COLO668 (cell line): ENCODE measurements around the gene NUBPL.
"Not testable (repeated sequence)": the region's sequence is repeated elsewhere in the genome, so short reads cannot be mapped to it uniquely, and the experiment has no call there.

ENCODE experiments used
- DNase-seq: peaks from one replicate; lab custom pipeline; 2025; ENCODE audit not compliant: unreplicated experiment; lab: John Stamatoyannopoulos, UW

Gene NUBPL

DNA sequence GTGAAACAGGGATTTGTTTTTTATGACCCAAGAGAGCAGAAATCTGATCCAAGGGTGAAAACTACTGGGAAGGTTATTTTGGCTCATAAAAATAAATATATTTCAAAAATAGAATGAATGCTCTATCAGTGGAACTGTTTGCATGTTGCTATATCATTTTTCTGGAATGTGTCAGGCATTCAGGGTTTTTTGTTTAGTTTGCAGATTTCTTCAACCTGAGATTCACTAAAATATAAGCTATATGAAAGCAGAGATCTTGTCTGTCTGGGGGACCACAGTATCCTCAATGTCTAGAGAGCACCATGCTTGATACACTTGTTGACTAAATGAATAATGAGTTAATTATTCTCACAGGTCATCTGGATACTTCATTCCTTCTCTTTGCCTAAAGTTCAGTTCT, 165.1 kb downstream of the NUBPL start:
- no peak for DNase-seq

DNA sequence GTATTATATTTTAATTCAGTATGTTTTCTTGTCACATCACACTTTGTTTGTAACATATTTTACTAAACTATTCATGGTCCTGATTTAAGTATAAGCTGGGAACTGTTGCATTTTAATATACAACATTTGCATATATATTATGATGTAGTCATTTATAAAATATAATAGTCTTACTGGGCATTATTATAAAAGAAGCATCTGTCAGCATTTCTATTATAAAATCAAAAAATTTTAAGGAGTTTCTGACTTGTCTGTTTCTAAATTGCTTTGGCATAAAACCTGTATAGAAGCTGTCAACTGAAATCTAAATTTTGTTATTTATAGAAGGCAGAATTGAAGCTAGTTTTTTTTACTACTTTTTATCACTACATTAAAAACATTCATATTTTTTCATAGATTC, 166.6 kb downstream of the NUBPL start:
- no peak for DNase-seq

DNA sequence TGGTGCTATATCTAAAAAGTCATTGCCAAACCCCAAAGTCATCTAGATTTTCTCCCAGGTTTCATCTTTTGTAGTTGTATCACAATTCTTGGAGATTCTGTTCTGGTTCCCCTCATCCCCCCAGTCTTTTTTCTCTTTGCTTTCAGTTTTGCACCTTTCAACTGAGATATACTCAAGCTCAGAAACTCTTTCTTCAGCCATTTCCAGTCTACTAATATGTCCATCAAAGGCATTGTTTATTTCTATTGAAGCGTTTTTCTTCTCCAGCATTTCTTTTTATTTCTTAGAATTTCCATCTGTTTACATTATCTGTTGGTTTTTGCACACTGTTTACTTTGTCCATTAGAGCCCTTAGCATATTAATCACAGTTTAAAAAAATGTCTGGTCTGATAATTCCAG, 179.5 kb downstream of the NUBPL start:
- DNase-seq: no peak

DNA sequence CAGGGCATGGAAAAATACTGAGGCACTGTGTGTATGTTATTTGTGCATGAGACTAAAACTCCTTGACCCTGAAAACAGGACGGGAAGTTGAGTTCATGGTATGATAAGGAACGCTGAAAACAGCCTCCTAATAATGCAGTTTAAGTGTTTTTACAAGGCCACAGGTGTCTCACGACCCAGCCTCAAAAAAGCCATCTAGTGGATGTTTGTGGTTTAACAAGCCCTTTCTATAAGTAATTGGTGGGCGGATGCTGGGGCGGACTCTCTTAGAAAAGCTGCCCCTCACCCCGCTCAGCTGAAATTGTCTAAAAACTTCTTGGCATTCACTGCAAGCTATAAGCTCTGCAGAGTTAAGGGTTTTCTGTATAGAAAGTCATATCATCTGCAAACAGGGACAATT, 184.5 kb downstream of the NUBPL start:
- DNase-seq: no peak

DNA sequence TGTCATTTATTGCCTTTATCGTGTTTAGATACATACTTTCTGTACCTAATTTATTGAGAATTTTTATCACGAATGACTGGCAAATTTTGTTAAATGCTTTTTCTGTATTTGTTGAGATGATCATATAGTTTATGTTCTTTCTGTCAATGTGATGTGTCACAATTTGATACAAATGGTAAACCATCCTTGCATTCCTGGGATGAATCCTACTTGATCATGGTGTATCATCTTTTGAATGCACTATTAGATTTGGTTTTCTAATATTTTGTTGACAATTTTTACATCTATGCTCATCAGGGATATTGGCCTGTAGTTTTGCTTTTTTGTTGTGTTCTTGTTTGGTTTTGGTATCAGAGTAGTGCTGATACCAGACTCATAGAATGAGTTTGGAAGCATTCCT, 185.1 kb downstream of the NUBPL start:
- no peak for DNase-seq

DNA sequence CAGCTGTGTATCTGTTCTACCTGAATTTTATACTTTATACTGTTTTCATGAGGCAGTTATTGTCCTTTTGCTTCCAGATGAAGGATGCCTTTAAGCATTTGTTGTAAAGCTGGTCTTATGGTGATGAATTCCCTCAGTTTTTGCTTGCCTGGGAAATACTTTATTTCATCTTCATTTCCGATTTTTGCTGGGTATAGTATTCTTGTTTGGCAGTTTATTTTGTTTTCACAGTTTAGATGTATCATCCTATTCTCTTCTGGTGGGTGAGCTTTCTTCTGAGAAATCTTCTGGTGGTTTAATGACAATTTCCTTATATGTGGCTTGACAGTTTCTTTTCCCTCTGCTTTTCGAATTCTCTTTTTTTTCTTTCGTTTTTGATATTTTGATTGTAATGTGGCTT, 188.1 kb downstream of the NUBPL start:
- no peak for DNase-seq

DNA sequence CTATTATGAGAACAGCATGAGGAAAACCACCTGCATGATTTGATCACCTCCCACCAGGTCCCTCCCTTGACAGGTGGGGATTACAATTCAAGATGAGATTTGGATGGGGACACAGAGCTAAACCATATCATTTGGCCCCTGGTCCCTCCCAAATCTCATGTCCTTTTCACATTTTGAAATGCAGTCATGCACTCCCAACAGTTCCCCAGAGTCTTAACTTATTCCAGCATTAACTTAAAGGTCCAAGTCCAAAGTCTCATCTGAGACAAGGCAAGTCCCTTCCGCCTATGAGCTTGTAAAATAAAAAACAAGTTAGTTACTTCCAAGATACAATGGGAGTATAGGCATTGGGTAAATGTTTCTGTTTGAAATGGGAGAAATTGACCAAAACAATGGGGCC, 189.8 kb downstream of the NUBPL start:
- DNase-seq: not testable (repeated sequence)

DNA sequence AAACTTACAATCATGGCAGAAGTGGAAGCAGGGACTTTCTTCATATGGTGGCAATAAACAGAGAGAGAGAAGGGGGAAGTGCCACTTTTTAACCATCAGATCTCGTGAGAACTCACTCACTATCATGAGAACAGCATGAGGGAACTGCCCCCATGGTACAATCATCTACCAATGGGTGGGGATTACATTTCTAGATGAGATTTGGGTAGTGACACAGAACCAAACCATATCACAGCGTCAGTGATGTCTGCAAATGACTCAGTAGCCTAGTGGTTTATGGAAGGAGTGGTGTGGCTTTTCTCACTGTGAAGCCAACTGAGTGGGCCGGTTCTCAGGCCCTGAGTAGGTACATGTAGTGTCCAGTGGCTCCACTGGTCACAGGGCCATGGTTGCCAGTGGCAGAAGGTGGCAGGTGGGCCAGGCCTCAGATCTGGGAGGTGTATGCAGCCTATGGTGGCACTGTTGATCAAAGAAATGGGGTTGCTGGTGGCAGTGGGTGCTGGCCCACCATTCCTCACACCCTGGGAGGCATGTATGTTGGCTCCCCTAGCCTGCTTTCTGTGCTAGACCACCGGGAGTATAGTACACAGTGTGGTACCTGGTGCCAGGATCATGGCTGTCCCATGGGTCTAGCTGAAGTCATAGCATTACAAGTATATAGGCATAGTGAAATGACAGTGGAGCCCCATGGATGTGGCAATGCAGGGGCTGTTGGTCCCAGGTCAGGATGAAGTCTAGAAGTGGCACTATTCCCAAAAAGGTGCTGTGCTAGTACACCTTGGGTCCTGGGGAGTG, 191.9 kb downstream of the NUBPL start:
- DNase-seq: no peak

DNA sequence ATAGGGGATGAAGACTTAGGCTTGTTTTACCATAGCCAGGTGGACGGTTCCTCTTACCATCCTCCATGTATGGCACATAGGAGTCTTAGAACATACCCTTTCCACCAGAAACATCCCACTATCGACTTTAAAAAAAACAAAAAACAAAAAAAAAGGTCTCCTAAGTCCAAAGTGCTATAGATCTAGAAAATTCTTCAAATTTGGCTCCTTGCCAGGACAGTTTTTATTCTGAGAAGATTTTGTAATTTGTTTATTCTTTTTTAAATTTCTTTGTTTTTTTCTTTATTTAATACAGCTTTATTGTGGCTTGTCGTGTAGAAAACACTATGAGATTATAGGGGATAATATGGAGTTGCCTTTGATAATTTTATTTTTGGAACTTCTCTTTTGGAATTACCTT, 197.7 kb downstream of the NUBPL start:
- DNase-seq: no peak

DNA sequence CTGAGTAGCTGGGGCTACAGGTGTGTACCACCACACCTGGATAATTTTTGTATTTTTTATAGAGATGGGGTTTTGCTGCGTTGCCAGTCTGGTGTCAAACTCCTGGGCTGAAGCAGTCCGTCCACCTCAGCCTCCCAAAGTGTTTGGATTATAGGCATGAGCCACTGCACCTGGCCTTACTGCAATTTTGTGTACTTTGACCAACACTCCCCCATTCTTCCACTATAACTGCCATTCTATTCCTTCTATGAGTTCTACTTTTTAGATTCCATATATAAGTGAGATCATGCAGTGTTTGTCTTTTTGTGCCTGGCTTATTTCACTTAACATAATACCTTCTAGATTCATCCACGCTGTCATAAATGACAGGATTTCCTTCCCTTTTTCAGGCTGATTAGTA, 199.1 kb downstream of the NUBPL start:
- DNase-seq: no peak

DNA sequence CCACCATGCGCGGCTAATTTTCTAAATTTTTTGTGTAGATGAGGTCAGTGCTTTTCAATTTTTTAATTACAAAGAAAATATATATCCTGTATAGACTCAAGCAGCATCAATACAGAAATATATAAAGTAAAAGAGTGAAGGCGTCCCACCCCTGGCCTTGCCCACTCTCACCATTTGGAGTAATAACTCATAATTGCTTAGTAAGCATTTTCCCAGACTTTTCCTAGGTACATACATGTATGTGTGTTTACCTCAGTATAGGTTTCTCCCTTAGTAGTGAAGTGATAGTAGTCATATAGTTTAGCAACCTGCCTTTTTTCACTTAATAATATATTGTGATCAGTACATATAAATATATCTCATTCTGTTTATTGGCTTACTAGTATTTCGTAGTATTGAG, 200.1 kb downstream of the NUBPL start:
- no peak for DNase-seq

DNA sequence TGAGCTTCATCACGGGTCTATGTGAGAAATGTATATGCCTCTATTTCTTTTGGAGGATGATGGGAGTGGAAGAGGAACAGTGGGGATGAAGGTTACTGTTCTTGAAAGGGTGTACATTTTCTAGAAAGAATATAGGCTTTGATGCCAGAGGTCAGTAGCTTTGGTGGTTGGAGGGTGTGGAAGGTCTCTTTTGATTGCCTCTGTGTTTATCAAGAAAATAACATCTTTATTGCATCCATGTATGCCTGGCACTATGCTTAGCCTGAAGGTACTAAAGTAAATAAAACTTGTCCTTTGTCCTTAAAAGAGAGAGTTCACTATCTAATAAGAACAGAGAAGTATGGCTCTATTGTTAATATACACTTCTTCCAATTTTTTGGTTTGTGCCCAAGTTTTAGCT, 201.8 kb downstream of the NUBPL start:
- DNase-seq: no peak

DNA sequence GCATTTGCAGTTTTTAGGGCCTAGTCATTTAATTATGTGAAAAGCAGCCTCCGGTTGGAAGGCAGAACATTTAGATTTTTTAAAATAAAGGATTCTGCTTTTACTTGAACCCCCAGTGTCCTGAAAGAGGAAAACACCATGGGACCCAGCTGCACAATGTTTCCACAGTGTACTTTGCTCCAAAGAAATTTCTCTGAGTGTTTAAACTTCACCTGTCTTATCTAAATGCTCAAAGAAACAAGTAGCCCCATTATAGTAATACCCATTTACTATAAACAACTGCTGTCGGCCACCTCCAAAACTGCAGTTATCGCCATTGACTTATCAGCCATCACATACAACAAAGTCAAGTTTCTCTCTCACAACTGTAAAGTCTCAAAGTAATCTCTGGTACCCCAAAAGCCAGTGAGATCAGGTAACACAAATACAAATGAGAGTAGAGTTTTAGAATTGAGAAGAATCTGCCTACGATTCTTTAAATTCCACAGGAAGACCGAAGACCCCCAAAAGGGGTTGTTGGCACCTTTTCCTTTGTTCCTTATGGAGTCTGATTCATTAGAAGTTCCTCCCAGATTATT, 205.2 kb downstream of the NUBPL start:
- DNase-seq: no peak

DNA sequence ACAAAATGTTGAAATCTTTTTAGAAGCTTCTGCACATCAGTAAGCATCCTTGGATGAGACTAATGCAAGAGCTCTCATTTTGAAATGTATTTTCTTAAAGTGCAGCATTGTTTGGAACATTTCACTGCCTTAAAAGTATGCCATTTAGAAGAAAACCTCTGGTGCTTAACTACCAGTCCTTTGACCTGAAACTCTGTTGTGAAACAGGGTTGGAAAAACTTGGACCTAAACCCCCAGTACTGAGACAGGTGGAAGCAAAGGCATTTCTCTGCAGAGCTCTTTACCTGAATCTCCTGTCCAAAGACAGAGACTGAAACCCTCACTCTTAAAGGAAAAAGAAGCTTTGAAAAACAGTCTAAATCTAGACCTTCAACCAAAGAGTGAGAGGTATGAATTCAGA, 207.2 kb downstream of the NUBPL start:
- no peak for DNase-seq

DNA sequence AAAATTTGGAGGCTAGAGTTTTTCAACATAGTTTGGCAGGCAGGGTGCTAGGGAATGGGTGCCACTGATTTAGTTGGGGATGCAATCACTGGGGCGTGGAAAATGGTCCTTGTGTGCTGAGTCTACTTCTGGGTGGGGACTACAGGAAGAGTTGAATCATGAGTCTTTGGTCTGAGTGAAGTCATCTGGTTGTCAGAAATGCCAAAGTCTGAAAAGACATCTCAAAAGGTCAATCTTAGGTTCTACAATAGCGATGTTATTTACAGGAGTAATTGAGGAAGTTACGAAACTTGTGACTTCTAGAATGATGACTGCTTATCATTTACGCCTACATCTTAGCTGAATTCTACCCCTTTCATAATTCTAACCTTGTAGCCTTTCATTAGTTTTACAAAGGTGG, 209.1 kb downstream of the NUBPL start:
- no peak for DNase-seq

DNA sequence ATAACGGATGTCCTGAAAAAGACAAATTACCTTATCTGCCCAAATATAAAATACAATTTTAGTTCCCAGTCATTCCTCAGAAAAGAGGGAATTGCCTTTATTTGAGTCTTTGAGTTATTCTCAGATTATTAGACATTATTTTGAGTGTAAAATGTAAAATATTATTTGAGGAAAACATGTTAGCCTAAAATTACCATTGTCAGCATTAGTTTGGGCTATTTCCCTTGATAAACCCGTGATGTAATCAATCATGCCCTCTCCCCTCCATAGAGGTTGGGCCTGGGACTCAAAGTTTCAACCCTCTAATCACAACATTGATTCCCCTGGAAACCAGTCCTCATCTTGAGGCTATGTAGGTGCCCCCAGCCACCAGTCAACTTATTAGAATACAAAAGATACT, 213.4 kb downstream of the NUBPL start:
- DNase-seq: no peak

DNA sequence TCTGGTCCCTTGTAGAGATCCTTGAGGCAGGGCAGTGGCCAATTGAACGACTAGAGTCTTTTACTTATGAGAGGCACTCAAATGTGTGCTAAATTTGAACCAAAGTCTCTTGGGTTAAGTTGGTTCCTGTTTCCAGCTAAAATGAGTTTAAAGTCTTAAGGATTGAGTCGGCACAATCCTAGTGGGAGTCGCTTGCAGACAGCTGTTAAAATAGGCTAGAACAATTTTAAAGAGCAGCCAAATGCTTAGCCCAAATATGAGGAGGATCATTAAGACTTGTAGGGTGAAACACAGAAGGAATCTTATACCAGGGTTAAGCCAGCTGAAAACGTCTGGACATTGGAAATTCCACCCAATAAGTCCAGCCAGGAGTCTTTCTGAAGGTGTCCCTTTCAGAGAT, 216.1 kb downstream of the NUBPL start:
- no peak for DNase-seq

DNA sequence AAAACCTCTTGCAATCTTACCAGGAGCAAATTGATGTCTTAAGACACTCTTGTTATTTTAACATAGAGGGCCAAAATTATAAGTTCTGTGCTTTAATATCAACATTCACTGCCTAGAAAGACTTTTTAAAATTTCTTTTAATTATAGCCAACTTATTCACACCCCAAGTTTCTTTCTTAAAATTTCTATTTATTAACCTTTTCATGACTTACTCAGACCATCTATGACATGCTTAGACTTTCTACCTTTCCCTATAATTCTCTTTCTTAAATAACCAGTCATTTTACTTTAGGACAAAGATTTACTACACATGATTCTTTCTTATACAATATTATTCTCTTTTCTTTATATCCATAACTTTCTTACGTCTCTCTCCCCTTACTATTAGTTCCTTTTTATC, 220.4 kb downstream of the NUBPL start:
- DNase-seq: no peak

DNA sequence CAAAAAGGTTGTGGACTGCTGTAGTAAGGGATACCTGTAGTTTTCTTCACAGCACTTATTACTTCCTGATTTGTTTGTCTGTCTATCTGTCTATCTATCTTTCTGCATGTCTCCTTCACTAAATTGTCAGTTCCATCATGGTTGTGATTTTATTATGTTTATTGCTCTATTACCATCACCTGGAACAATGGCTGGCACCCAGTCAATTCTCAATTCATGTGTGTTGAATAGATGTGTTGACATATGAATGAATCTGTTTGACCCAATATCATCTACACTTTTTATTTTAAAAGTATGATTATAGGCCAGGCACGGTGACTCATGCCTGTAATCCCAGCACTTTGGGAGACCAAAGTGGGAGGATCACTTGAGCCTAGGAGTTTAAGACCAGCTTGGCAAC, 224.4 kb downstream of the NUBPL start:
- DNase-seq: no peak

DNA sequence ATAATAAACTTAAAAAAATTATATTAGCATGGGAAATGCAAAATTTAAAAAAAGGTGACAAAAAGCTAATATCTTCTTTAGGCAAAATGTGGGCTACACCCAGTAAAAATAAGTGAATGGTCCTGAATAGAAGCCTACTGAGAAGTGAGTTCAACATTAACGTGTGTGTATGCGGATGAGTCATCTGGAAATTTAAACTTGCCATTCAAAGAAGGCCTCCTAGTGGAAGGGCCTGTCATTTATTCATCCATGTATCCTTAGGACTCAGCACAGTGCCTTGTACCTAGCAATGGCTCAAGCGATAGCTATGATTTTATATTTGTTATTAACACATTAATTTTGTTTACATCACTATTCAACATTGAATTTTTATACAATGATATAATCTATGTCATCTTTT, 226.2 kb downstream of the NUBPL start:
- DNase-seq: no peak

DNA sequence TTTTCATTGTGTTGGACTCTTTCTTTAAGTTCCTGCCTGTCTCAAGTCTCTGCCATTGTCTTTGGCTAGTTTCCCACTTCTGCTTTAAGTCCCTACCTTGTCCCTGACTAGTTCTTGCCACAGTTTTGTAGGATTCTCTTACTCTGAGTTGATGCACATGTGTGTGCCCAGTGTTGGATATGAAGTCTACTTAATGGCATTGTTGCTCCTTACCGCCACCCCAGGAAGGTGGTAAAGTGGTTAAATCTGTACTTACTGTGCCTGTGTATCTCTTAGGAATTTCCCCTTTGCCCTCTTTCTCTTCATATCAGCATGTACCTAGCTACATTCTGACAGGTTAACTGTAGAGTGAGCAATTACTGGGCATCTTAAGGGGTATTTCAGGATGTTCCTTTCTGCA, 227.1 kb downstream of the NUBPL start:
- no peak for DNase-seq

DNA sequence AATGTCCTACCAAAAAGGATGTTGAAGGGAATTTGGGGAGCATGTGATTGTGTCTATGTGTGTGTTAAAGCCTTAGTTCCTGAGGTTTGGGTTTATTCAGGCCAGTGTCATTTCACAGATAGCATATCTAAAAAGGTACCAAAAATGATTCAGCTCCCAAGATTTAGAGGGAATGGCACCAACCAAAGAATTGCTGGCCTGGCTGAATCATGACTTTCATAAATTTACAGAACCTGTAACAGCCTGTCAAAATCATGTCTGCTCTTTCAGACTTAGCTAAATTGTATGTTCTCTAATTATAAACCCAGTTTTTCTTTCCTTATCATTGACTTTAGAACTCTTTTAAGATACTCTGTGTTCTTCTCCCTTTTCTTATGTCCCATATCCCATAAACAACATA, 231.5 kb downstream of the NUBPL start:
- no peak for DNase-seq

DNA sequence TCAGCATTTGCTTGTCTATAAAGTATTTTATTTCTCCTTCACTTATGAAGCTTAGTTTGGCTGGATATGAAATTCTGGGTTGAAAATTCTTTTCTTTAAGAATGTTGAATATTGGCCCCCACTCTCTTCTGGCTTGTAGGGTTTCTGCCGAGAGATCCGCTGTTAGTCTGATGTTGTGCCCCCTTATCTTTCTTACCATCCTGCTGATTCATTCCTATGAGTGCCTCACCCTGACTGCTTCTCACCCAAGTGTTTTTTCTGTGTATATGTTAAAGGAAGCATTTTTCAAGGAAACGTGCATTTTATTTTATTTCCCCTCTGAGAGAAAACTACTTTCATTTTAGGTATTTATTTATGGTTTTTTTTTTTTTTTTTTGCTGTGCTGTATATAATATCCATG, 236.7 kb downstream of the NUBPL start:
- DNase-seq: not testable (repeated sequence)
